H1 (cell line): ENCODE data around the gene RAN. TPM values are rescaled to one million over a fixed set of nuclear protein-coding genes. Genes with fewer than 3 reads are reported as not detected.

Experiments
- CHD7 ChIP-seq: fragments of 300-600 bp; sonication (generic); IDR thresholded peaks from 2 replicates; pipeline ENCODE4 v1.7.1; 2012; ENCODE audit warnings: low read length, moderate library complexity, mild to moderate bottlenecking, inconsistent platforms; ENCODE audit not compliant: insufficient replicate concordance
- EGR1 ChIP-seq: IDR thresholded peaks from 2 replicates; pipeline ENCODE4 v1.6.1; 2011; ENCODE audit warnings: low read depth, low read length, borderline replicate concordance
- EP300 ChIP-seq, 2 experiments: IDR thresholded peaks; 1 replicate in 1 of 2; 2 replicates in 1 of 2; pipeline ENCODE4 v1.6.1; 2011 to 2012; ENCODE audit warnings: low read depth in 2 of 2, low read length in 2 of 2, mild to moderate bottlenecking in 2 of 2, borderline replicate concordance in 1 of 2, inconsistent platforms in 1 of 2, moderate library complexity in 1 of 2
- KDM5A ChIP-seq: fragments of 200-600 bp; IDR thresholded peaks from 2 replicates; pipeline ENCODE4 v1.7.1; 2012; ENCODE audit warnings: mild to moderate bottlenecking, low read length, inconsistent platforms, mixed read lengths
- POLR2AphosphoS5 ChIP-seq: IDR thresholded peaks from 2 replicates; pipeline ENCODE4 v1.6.1; 2011; ENCODE audit warnings: low read depth, low read length
- POU5F1 ChIP-seq: IDR thresholded peaks from 2 replicates; pipeline ENCODE4 v1.6.1; 2011; ENCODE audit warnings: low read depth, mild to moderate bottlenecking, low read length, moderate library complexity
- RNF2 ChIP-seq: fragments of 200-900, 300-1000 bp; sonication (generic); IDR thresholded peaks from 2 replicates; pipeline ENCODE4 v1.7.1; 2016; ENCODE audit warnings: borderline replicate concordance, low read depth, mild to moderate bottlenecking, antibody characterized with exemption, low read length; ENCODE audit not compliant: poor library complexity, severe bottlenecking; ENCODE audit errors: missing control alignments
- SP1 ChIP-seq: IDR thresholded peaks from 2 replicates; pipeline ENCODE4 v1.6.1; 2011; ENCODE audit warnings: low read depth, low read length
- TAF1 ChIP-seq: IDR thresholded peaks from 2 replicates; pipeline ENCODE4 v1.6.1; 2011; ENCODE audit warnings: mild to moderate bottlenecking, low read depth, low read length
- polyA plus RNA-seq, 7 experiments: library from polyadenylated mRNA; depleted of rRNA in 3 of 7; stranded (reverse) in 5 of 7; unstranded in 2 of 7; fragments of >200 nt in 5 of 7; fragments of 200-250 nt in 2 of 7; gene quantifications; 1 replicate in 5 of 7; 2 replicates in 1 of 7; 4 replicates in 1 of 7; pipeline versions ENCODE4 v1.2.1 to v1.2.3, GENCODE V29; 2011 to 2013; ENCODE audit warnings: missing spikeins in 2 of 7, mixed read lengths in 2 of 7
- total RNA-seq: library from RNA; stranded (reverse); fragmentation: NEBNext Ultra II Directional; extraction: Animal tissue kit (Norgen Biotek cat#: 25700); gene quantifications from 2 replicates; pipeline ENCODE4 v1.2.1, GENCODE V29; 2021

RAN gene
- total and polyA plus RNA-seq, 2 of the 8 experiments (the other 6 are each of a cell fraction or from before 2014, with no cell fraction given): 2,064 to 2,203 TPM

GRCh38 chr12:130829391-130830245 lies 42.2 kb upstream of the RAN start (continued):
- TF ChIP-seq CHD7: no peak
- TF ChIP-seq SP1: no peak
- TF ChIP-seq RNF2: no peak
- no peak for TF ChIP-seq TAF1
- no peak for TF ChIP-seq EGR1
- no peak for TF ChIP-seq POLR2AphosphoS5
- TF ChIP-seq KDM5A: no peak
- TF ChIP-seq POU5F1: no peak
- TF ChIP-seq EP300 (IDR thresholded peaks at IDR 0.05; ENCODE audit: borderline replicate concordance in 1 of 2, low read depth in 2 of 2, low read length in 2 of 2): no peak
